ENCODE data around the gene ATXN7L3.

- TF ChIP-seq CTCF (IDR thresholded peaks at IDR 0.05 in 2 of 3, conservative IDR thresholded peaks at IDR 0.05 in 1 of 3; ENCODE audit: borderline replicate concordance in 1 of 3, insufficient read depth in 1 of 3, low read depth in 2 of 3, low read length in 2 of 3) (no peak), RAD21 (IDR thresholded peaks at IDR 0.05; ENCODE audit: low read depth) (no peak), POLR2A (IDR thresholded peaks at IDR 0.05; ENCODE audit: borderline replicate concordance, extremely low read depth, insufficient read depth, insufficient read length) (no peak), REST (IDR thresholded peaks at IDR 0.05; ENCODE audit: low read depth) (no peak), YY1 (IDR thresholded peaks at IDR 0.05; ENCODE audit: extremely low read depth, insufficient replicate concordance, low read depth, low read length) (no peak), ZFX (IDR thresholded peaks at IDR 0.05) (no peak), POLR2AphosphoS5 (IDR thresholded peaks at IDR 0.05; ENCODE audit: low read depth, low read length) (no peak), SIN3A (IDR thresholded peaks at IDR 0.05; ENCODE audit: low read depth) (no peak), EZH2 (IDR thresholded peaks at IDR 0.05) (no peak), SP1 (IDR thresholded peaks at IDR 0.05; ENCODE audit: low read depth) (no peak), CEBPB (IDR thresholded peaks at IDR 0.05; ENCODE audit: low read depth) (no peak), ZBTB33 (IDR thresholded peaks at IDR 0.05; ENCODE audit: extremely low read depth, insufficient replicate concordance, low read length) (no peak), EZH2phosphoT487 (IDR thresholded peaks at IDR 0.05; ENCODE audit: borderline replicate concordance) (no peak)
These were observed 10.9 kb downstream of the ATXN7L3 start for GRCh38 chr17:44188576-44189403.
